Measurements from ENCODE around the gene CD58. TPM values are rescaled to one million over a fixed set of nuclear protein-coding genes. Genes with fewer than 3 reads are reported as not detected.

CD58 gene
- polyA plus RNA-seq, 1 of the 3 experiments (the other 2 are of a cell fraction), result 18.1 TPM

DNA sequence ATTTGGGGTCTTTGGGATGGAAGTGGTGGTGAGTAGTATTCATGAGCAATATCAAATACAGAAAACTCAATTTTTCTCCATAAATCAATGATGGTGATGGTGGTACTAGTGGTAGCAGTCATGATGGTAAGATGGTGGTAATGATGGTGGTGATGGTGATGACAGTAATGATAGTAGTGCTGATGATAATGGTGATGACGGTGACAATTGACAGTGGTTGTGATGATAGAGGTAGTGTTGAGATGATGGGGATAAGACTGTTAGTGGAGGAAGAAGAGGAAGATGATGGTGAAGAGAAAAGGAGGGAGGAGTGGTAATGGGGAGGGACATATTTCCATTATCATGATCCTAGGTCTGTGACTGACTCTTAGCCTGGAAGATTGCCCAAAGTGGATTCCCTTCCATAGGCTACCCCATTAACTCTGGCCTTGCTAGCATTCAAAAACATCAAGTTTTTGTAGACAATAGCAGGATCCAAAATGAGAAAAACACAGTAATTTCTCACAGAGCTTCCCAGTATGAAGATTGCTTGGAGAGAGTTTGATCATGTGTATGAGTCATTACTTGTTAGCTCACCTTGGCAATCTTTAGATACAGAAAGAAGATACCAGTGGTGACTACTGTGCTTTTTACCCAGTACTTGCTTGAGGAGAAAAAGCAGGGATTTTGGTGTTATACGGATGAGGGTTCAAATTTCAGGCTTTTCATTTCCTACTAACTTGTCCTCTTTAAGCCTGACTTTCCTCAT lies 103.8 kb downstream of the CD58 start:
- ChIA-PET CTCF (interaction anchor here (0.6 to 2.3 kb wide), 6 partner anchors 10 to 328 kb away, joined by 3 to 15 read pairs (median 3); no protein-coding TSS in a partner anchor), POLR2A (interaction anchor here (0.6 to 0.9 kb wide), 2 partner anchors 48 to 102 kb away, joined by 3 read pairs; no protein-coding TSS in a partner anchor)
- Histone ChIP-seq H3K36me3 (replicated peaks in 1 of 2; ENCODE audit: control insufficient read depth in 1 of 2, insufficient read depth in 2 of 2, low read length in 1 of 2) (no peaks in the 10 kb centered on the region), H3K79me2 (ENCODE audit: insufficient read depth) (no peaks in the 10 kb centered on the region), H3K27ac (ENCODE audit: low read depth in 2 of 2, low read length in 1 of 2) (peak overlapping the region in 1 of 2 experiments; percentile 73; a peak in 1 of 4 replicates), H4K20me1 (ENCODE audit: insufficient read depth) (no peaks in the 10 kb centered on the region), H3K9me3 (no peaks in the 10 kb centered on the region), H3F3A (replicated peaks; ENCODE audit: insufficient read depth) (no peaks in the 10 kb centered on the region), H3K4me1 (ENCODE audit: control insufficient read depth in 1 of 2, insufficient read depth in 2 of 2, low read depth in 1 of 2, low read length in 1 of 2) (peaks cover under 1 to 20% of the 10 kb centered on the region in 2 experiments; a peak in 3 of 4 replicates), H3K9me2 (no peaks in the 10 kb centered on the region), H3K4me3 (ENCODE audit: low read depth in 2 of 2, low read length in 1 of 2) (no peak overlapping the region), H3K9ac (no peak overlapping the region), H2AFZ (ENCODE audit: low read depth) (no peak overlapping the region), H3K4me2 (no peak overlapping the region), H3K27me3 (ENCODE audit: insufficient read depth) (no peaks in the 10 kb centered on the region; the same call in 1 of the 2 replicates)
- 92% methylated on average over 2 of the region's 2 CpGs for whole genome bisulfite sequencing (ENCODE audit: low lambda C conversion rate)
- no peak for TF ChIP-seq RFX5 (IDR thresholded peaks at IDR 0.05; ENCODE audit: low read length)
- no peak for TF ChIP-seq RCOR1 (IDR thresholded peaks at IDR 0.05; ENCODE audit: low read length)
- no peak for TF ChIP-seq NRF1 (IDR thresholded peaks at IDR 0.05; ENCODE audit: low read depth, low read length)
- TF ChIP-seq TEAD4 (IDR thresholded peaks at IDR 0.05; ENCODE audit: borderline replicate concordance, insufficient read depth), result no peak
- TF ChIP-seq, protein P1, sequence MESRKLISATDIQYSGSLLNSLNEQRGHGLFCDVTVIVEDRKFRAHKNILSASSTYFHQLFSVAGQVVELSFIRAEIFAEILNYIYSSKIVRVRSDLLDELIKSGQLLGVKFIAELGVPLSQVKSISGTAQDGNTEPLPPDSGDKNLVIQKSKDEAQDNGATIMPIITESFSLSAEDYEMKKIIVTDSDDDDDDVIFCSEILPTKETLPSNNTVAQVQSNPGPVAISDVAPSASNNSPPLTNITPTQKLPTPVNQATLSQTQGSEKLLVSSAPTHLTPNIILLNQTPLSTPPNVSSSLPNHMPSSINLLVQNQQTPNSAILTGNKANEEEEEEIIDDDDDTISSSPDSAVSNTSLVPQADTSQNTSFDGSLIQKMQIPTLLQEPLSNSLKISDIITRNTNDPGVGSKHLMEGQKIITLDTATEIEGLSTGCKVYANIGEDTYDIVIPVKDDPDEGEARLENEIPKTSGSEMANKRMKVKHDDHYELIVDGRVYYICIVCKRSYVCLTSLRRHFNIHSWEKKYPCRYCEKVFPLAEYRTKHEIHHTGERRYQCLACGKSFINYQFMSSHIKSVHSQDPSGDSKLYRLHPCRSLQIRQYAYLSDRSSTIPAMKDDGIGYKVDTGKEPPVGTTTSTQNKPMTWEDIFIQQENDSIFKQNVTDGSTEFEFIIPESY (IDR thresholded peaks at IDR 0.05; ENCODE audit: borderline replicate concordance, low read depth), result no peak
- no peak for TF ChIP-seq ELF1 (IDR thresholded peaks at IDR 0.05)
- TF ChIP-seq, protein P2, sequence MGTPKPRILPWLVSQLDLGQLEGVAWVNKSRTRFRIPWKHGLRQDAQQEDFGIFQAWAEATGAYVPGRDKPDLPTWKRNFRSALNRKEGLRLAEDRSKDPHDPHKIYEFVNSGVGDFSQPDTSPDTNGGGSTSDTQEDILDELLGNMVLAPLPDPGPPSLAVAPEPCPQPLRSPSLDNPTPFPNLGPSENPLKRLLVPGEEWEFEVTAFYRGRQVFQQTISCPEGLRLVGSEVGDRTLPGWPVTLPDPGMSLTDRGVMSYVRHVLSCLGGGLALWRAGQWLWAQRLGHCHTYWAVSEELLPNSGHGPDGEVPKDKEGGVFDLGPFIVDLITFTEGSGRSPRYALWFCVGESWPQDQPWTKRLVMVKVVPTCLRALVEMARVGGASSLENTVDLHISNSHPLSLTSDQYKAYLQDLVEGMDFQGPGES (IDR thresholded peaks at IDR 0.05; ENCODE audit: low read depth, low read length), result no peak
- no peak for TF ChIP-seq TCF12 (IDR thresholded peaks at IDR 0.05)
- no peak for TF ChIP-seq FOSL2 (IDR thresholded peaks at IDR 0.05; ENCODE audit: borderline replicate concordance, low read depth)
- TF ChIP-seq GATA2 (CRISPR knock-in tag; IDR thresholded peaks at IDR 0.05), result no peak
- TF ChIP-seq EP300 (IDR thresholded peaks at IDR 0.05; ENCODE audit: borderline replicate concordance in 1 of 2, low read depth in 1 of 2, low read length in 1 of 2), result no peak
- TF ChIP-seq MEF2A (IDR thresholded peaks at IDR 0.05; ENCODE audit: borderline replicate concordance, low read depth), result no peak
- TF ChIP-seq CHD2 (IDR thresholded peaks at IDR 0.05; ENCODE audit: low read length, partially characterized antibody), result no peak
- TF ChIP-seq, protein P3, sequence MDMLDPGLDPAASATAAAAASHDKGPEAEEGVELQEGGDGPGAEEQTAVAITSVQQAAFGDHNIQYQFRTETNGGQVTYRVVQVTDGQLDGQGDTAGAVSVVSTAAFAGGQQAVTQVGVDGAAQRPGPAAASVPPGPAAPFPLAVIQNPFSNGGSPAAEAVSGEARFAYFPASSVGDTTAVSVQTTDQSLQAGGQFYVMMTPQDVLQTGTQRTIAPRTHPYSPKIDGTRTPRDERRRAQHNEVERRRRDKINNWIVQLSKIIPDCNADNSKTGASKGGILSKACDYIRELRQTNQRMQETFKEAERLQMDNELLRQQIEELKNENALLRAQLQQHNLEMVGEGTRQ (IDR thresholded peaks at IDR 0.05; ENCODE audit: borderline replicate concordance, low read depth, low read length), result no peak
- no peak for DNase-seq
